PFSK-1 (cell line): ENCODE data around the gene FUT7.

Experiments
- POLR2AphosphoS5 ChIP-seq: IDR thresholded peaks from 2 replicates; pipeline ENCODE4 v1.6.1; 2012; ENCODE audit warnings: low read depth, mild to moderate bottlenecking, control low read depth, low read length, moderate library complexity
- SIN3A ChIP-seq: IDR thresholded peaks from 2 replicates; pipeline ENCODE4 v1.6.1; 2012; ENCODE audit warnings: mild to moderate bottlenecking, low read length, moderate library complexity, borderline replicate concordance; ENCODE audit not compliant: insufficient read depth
- TAF1 ChIP-seq: IDR thresholded peaks from 2 replicates; pipeline ENCODE4 v1.6.1; 2012; ENCODE audit warnings: low read length, control low read depth, borderline replicate concordance; ENCODE audit not compliant: insufficient read depth
- TF ChIP-seq, protein P1 (sequence below), 2 experiments: IDR thresholded peaks; 2 replicates each; pipeline versions ENCODE4 v1.6.1 to v1.8.0; 2011 to 2012; ENCODE audit warnings: low read depth in 2 of 2, low read length in 2 of 2, control low read depth in 1 of 2, inconsistent platforms in 1 of 2, mild to moderate bottlenecking in 1 of 2, moderate library complexity in 1 of 2; ENCODE audit not compliant: insufficient read depth in 1 of 2

DNA sequence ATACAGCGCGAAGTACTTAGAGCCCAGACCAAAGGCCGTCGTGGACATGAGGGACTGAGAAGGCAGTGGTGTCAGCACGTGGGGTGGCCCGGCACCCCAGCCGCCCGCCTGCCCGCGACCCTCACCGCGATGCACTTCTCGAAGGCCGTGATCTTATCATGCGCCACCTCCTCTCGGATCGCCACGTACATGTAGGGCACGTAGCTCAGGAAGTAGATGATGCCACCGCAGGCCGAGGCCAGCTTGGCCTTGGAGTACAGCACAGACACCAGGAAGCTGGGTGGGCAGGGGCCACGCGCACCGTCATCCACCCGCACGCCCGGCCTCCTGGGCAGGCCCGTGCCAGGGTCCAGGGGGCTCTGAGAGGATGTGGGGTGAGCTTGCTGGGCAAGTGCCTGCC, 14.8 kb downstream of the FUT7 start:
- TF ChIP-seq POLR2AphosphoS5: no peak
- TF ChIP-seq SIN3A: no peak
- TF ChIP-seq, protein P1, sequence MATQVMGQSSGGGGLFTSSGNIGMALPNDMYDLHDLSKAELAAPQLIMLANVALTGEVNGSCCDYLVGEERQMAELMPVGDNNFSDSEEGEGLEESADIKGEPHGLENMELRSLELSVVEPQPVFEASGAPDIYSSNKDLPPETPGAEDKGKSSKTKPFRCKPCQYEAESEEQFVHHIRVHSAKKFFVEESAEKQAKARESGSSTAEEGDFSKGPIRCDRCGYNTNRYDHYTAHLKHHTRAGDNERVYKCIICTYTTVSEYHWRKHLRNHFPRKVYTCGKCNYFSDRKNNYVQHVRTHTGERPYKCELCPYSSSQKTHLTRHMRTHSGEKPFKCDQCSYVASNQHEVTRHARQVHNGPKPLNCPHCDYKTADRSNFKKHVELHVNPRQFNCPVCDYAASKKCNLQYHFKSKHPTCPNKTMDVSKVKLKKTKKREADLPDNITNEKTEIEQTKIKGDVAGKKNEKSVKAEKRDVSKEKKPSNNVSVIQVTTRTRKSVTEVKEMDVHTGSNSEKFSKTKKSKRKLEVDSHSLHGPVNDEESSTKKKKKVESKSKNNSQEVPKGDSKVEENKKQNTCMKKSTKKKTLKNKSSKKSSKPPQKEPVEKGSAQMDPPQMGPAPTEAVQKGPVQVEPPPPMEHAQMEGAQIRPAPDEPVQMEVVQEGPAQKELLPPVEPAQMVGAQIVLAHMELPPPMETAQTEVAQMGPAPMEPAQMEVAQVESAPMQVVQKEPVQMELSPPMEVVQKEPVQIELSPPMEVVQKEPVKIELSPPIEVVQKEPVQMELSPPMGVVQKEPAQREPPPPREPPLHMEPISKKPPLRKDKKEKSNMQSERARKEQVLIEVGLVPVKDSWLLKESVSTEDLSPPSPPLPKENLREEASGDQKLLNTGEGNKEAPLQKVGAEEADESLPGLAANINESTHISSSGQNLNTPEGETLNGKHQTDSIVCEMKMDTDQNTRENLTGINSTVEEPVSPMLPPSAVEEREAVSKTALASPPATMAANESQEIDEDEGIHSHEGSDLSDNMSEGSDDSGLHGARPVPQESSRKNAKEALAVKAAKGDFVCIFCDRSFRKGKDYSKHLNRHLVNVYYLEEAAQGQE (IDR thresholded peaks at IDR 0.05; ENCODE audit: insufficient read depth in 1 of 2, low read depth in 2 of 2, low read length in 2 of 2): no peak
- no peak for TF ChIP-seq TAF1
